ENCODE data around the gene C1GALT1. TPM values are rescaled to one million over a fixed set of nuclear protein-coding genes. Genes with fewer than 3 reads are reported as not detected.

The C1GALT1 gene
- total RNA-seq, 1 experiment from 2014 or later, result 106 TPM

- TF ChIP-seq MAX (CRISPR knock-in tag; IDR thresholded peaks at IDR 0.05) (no peak; the same call in 1 of the 2 replicates), ZNF232 (CRISPR knock-in tag; IDR thresholded peaks at IDR 0.05) (no peak), ZNF532 (CRISPR knock-in tag; IDR thresholded peaks at IDR 0.05; ENCODE audit: borderline replicate concordance) (no peak), ZNF396 (CRISPR knock-in tag; IDR thresholded peaks at IDR 0.05; ENCODE audit: borderline replicate concordance) (no peak), FOXP1 (CRISPR knock-in tag; IDR thresholded peaks at IDR 0.05; ENCODE audit: borderline replicate concordance) (peak; percentile 43; the same call in 1 of the 2 replicates), IRF1 (CRISPR knock-in tag; IDR thresholded peaks at IDR 0.05) (no peak), OVOL2 (CRISPR knock-in tag; IDR thresholded peaks at IDR 0.05; ENCODE audit: borderline replicate concordance) (no peak), ZNF263 (CRISPR knock-in tag; IDR thresholded peaks at IDR 0.05; ENCODE audit: low read depth) (0 out of 2 replicates have a peak, but pooled peaks have one; percentile 27), ZNF219 (CRISPR knock-in tag; IDR thresholded peaks at IDR 0.05; ENCODE audit: borderline replicate concordance) (no peak), ZNF512 (CRISPR knock-in tag; IDR thresholded peaks at IDR 0.05; ENCODE audit: borderline replicate concordance) (no peak), SMAD4 (CRISPR knock-in tag; IDR thresholded peaks at IDR 0.05) (no peak), CDX4 (CRISPR knock-in tag; IDR thresholded peaks at IDR 0.05; ENCODE audit: borderline replicate concordance) (no peak), USF2 (CRISPR knock-in tag; IDR thresholded peaks at IDR 0.05) (no peak), CBFB (CRISPR knock-in tag; IDR thresholded peaks at IDR 0.05; ENCODE audit: low read depth) (no peak), ZNF425 (CRISPR knock-in tag; conservative IDR thresholded peaks at IDR 0.05) (no peak), GABPB1 (CRISPR knock-in tag; IDR thresholded peaks at IDR 0.05) (peak; percentile 36), HMGA2 (CRISPR knock-in tag; IDR thresholded peaks at IDR 0.05) (no peak), ZNF671 (CRISPR knock-in tag; IDR thresholded peaks at IDR 0.05) (no peak), SMAD3 (CRISPR knock-in tag; IDR thresholded peaks at IDR 0.05; ENCODE audit: borderline replicate concordance) (peak; percentile 69; the same call in 1 of the 2 replicates), RELA (CRISPR knock-in tag; IDR thresholded peaks at IDR 0.05; ENCODE audit: borderline replicate concordance) (no peak), NR2C2 (CRISPR knock-in tag; IDR thresholded peaks at IDR 0.05) (no peak), EMX1 (CRISPR knock-in tag; IDR thresholded peaks at IDR 0.05) (no peak), ATF2 (CRISPR knock-in tag; IDR thresholded peaks at IDR 0.05; ENCODE audit: borderline replicate concordance, low read depth) (no peak)
These were observed at the start of gene C1GALT1 (continued) for GRCh38 chr7:7182156-7183060.

All from WTC11 (cell line).